Rectal smooth muscle tissue (tissue), 1 donor: ENCODE measurements around the gene FOXRED2.

Experiments used
- H3K27ac ChIP-seq: one replicate; pipeline ENCODE4 v1.7.0; 2013; ENCODE audit warnings: low read depth, low read length, inconsistent platforms
- H3K27me3 ChIP-seq: one replicate; pipeline ENCODE4 v1.7.0; 2013; ENCODE audit warnings: low read length; ENCODE audit not compliant: control insufficient read depth, insufficient read depth
- H3K36me3 ChIP-seq: one replicate; pipeline ENCODE4 v1.7.0; 2013; ENCODE audit warnings: low read length; ENCODE audit not compliant: control insufficient read depth, insufficient read depth
- H3K4me1 ChIP-seq: one replicate; pipeline ENCODE4 v1.7.0; 2013; ENCODE audit warnings: low read length; ENCODE audit not compliant: control insufficient read depth, insufficient read depth
- H3K4me3 ChIP-seq: one replicate; pipeline ENCODE4 v1.7.0; 2013; ENCODE audit warnings: low read length
- H3K9ac ChIP-seq: one replicate; pipeline ENCODE4 v1.7.0; 2013; ENCODE audit warnings: low read length

Gene FOXRED2

GRCh38 chr22:36506637-36507517 is at the start of gene FOXRED2:
Gene FOXRED2 (minus strand): TSS chr22:36507040. CDS start chr22:36506422, 618 bp downstream.
- Histone ChIP-seq H3K4me3 (peak within 1 kb of the TSS; percentile 67), H3K4me1 (peaks cover 8% of the 10 kb centered on the region), H3K36me3 (peaks cover 9% of the 10 kb centered on the region), H3K9ac (no peak within 1 kb of the TSS), H3K27me3 (no peaks in the 10 kb centered on the region), H3K27ac (peak within 1 kb of the TSS; percentile 71)

GRCh38 chr22:36554098-36554497 is 47.3 kb upstream of the FOXRED2 start:
- H3K27ac ChIP-seq, result no peak overlapping the region
- H3K9ac ChIP-seq, result no peak overlapping the region
- no peak overlapping the region for H3K4me3 ChIP-seq
- no peaks in the 10 kb centered on the region for H3K4me1 ChIP-seq
- no peaks in the 10 kb centered on the region for H3K36me3 ChIP-seq
- peaks cover 7% of the 10 kb centered on the region for H3K27me3 ChIP-seq

- peaks cover 7% of the 10 kb centered on the region for H3K27me3 ChIP-seq
- no peaks in the 10 kb centered on the region for H3K36me3 ChIP-seq
- H3K4me1 ChIP-seq, result no peaks in the 10 kb centered on the region
- H3K9ac ChIP-seq, result no peak overlapping the region
- H3K27ac ChIP-seq, result no peak overlapping the region
- H3K4me3 ChIP-seq, result no peak overlapping the region
Observed at GRCh38 chr22:36552289-36552688, 45.4 kb upstream of the FOXRED2 start.

- no peak overlapping the region for H3K4me3 ChIP-seq
- peaks cover 7% of the 10 kb centered on the region for H3K27me3 ChIP-seq
- H3K4me1 ChIP-seq, result no peaks in the 10 kb centered on the region
- no peak overlapping the region for H3K9ac ChIP-seq
- no peak overlapping the region for H3K27ac ChIP-seq
- no peaks in the 10 kb centered on the region for H3K36me3 ChIP-seq
Observed at GRCh38 chr22:36550701-36551495, 44.1 kb upstream of the FOXRED2 start.

- peaks cover 7% of the 10 kb centered on the region for H3K27me3 ChIP-seq
- no peaks in the 10 kb centered on the region for H3K4me1 ChIP-seq
- H3K4me3 ChIP-seq, result no peak overlapping the region
- no peak overlapping the region for H3K9ac ChIP-seq
- H3K36me3 ChIP-seq, result no peaks in the 10 kb centered on the region
- no peak overlapping the region for H3K27ac ChIP-seq
Observed at GRCh38 chr22:36549033-36549432, 42.2 kb upstream of the FOXRED2 start.

- Histone ChIP-seq H3K27ac (no peak overlapping the region), H3K36me3 (no peaks in the 10 kb centered on the region), H3K27me3 (peaks cover 7% of the 10 kb centered on the region)
Observed at GRCh38 chr22:36548606-36549005, 41.8 kb upstream of the FOXRED2 start.

GRCh38 chr22:36546932-36547331 is 40.1 kb upstream of the FOXRED2 start:
- no peak overlapping the region for H3K27ac ChIP-seq
- no peaks in the 10 kb centered on the region for H3K4me1 ChIP-seq
- H3K4me3 ChIP-seq, result no peak overlapping the region
- H3K9ac ChIP-seq, result no peak overlapping the region
- H3K36me3 ChIP-seq, result no peaks in the 10 kb centered on the region
- peaks cover 7% of the 10 kb centered on the region for H3K27me3 ChIP-seq

More at GRCh38 chr22:36548606-36549005, 41.8 kb upstream of the FOXRED2 start:
- Histone ChIP-seq H3K9ac (no peak overlapping the region), H3K4me1 (no peaks in the 10 kb centered on the region), H3K4me3 (no peak overlapping the region)

GRCh38 chr22:36546092-36546804 is 39.4 kb upstream of the FOXRED2 start:
- Histone ChIP-seq H3K4me1 (no peaks in the 10 kb centered on the region), H3K27ac (no peak overlapping the region), H3K9ac (no peak overlapping the region), H3K36me3 (no peaks in the 10 kb centered on the region), H3K4me3 (no peak overlapping the region), H3K27me3 (peaks cover 3% of the 10 kb centered on the region)

- Histone ChIP-seq H3K4me1 (no peaks in the 10 kb centered on the region), H3K36me3 (no peaks in the 10 kb centered on the region), H3K4me3 (no peak overlapping the region), H3K9ac (no peak overlapping the region), H3K27me3 (no peaks in the 10 kb centered on the region), H3K27ac (no peak overlapping the region)
Observed at GRCh38 chr22:36544107-36544620, 37.3 kb upstream of the FOXRED2 start.

GRCh38 chr22:36541831-36542411 is 35.1 kb upstream of the FOXRED2 start:
- Histone ChIP-seq H3K9ac (no peak overlapping the region), H3K36me3 (no peaks in the 10 kb centered on the region), H3K4me1 (no peaks in the 10 kb centered on the region), H3K27ac (no peak overlapping the region), H3K27me3 (no peaks in the 10 kb centered on the region), H3K4me3 (no peak overlapping the region)

GRCh38 chr22:36540867-36541642 is 34.2 kb upstream of the FOXRED2 start:
- H3K27ac ChIP-seq, result no peak overlapping the region
- no peak overlapping the region for H3K4me3 ChIP-seq
- H3K9ac ChIP-seq, result no peak overlapping the region
- no peaks in the 10 kb centered on the region for H3K4me1 ChIP-seq
- no peaks in the 10 kb centered on the region for H3K27me3 ChIP-seq
- no peaks in the 10 kb centered on the region for H3K36me3 ChIP-seq
